GM18520 (cell line): ENCODE data around the gene ZNF678.
"Not testable (repeated sequence)": the region's sequence is repeated elsewhere in the genome, so short reads cannot be mapped to it uniquely, and the experiment has no call there.

ENCODE experiments used
- ATAC-seq: cut with Tn5 transposase; IDR thresholded peaks from one replicate; pipeline ENCODE4 v1.9.1; 2021; ENCODE audit not compliant: unreplicated experiment

The ZNF678 gene

GRCh38 chr1:227549892-227550291 is 13.5 kb upstream of the ZNF678 start:
- ATAC-seq, result no peak

- ATAC-seq, result not testable (repeated sequence)
Measured at GRCh38 chr1:227551881-227552280, 11.5 kb upstream of the ZNF678 start.

- no peak for ATAC-seq
Measured at GRCh38 chr1:227556288-227556687, 7.1 kb upstream of the ZNF678 start.

- no peak for ATAC-seq
Measured at GRCh38 chr1:227557962-227558725, 5.2 kb upstream of the ZNF678 start.

- no peak for ATAC-seq
Measured at GRCh38 chr1:227558732-227559262, 4.6 kb upstream of the ZNF678 start.

GRCh38 chr1:227559499-227559898 is 3.9 kb upstream of the ZNF678 start:
- no peak for ATAC-seq

GRCh38 chr1:227559926-227560325 is 3.4 kb upstream of the ZNF678 start:
- no peak for ATAC-seq

GRCh38 chr1:227560393-227561173 is 2.8 kb upstream of the ZNF678 start:
- ATAC-seq, result no peak

GRCh38 chr1:227561241-227561907 is 2.0 kb upstream of the ZNF678 start:
- ATAC-seq, result no peak

GRCh38 chr1:227562037-227562436 is 1.3 kb upstream of the ZNF678 start:
- no peak for ATAC-seq

GRCh38 chr1:227562933-227563323 is 428 bp upstream of the ZNF678 start:
- ATAC-seq, result no peak

GRCh38 chr1:227567256-227567655 is 3.9 kb downstream of the ZNF678 start:
- ATAC-seq, result no peak

GRCh38 chr1:227568593-227568992 is 5.2 kb downstream of the ZNF678 start:
- no peak for ATAC-seq

GRCh38 chr1:227572752-227573151 is 9.4 kb downstream of the ZNF678 start:
- ATAC-seq, result no peak

GRCh38 chr1:227574926-227575325 is 11.6 kb downstream of the ZNF678 start:
- no peak for ATAC-seq

- ATAC-seq, result no peak
Measured at GRCh38 chr1:227576189-227576588, 12.8 kb downstream of the ZNF678 start.

GRCh38 chr1:227577500-227577899 is 14.1 kb downstream of the ZNF678 start:
- ATAC-seq, result no peak

GRCh38 chr1:227583354-227583753 is 20.0 kb downstream of the ZNF678 start:
- no peak for ATAC-seq

GRCh38 chr1:227586733-227587132 is 23.4 kb downstream of the ZNF678 start:
- ATAC-seq, result no peak

- no peak for ATAC-seq
Measured at GRCh38 chr1:227587968-227588367, 24.6 kb downstream of the ZNF678 start.

- not testable (repeated sequence) for ATAC-seq
Measured at GRCh38 chr1:227588769-227589168, 25.4 kb downstream of the ZNF678 start.
